ENCODE results near the gene SCMH1.

GRCh38 chr1:40980068-40980452 lies 262.0 kb downstream of the SCMH1 start:
- TF ChIP-seq GATA2 (IDR thresholded peaks at IDR 0.05; ENCODE audit: low read depth, low read length) = no peak
- TF ChIP-seq GATA3 (IDR thresholded peaks at IDR 0.05; ENCODE audit: low read depth, low read length) = no peak

All from SH-SY5Y (cell line).